ENCODE results near the gene ETV6.

DNA sequence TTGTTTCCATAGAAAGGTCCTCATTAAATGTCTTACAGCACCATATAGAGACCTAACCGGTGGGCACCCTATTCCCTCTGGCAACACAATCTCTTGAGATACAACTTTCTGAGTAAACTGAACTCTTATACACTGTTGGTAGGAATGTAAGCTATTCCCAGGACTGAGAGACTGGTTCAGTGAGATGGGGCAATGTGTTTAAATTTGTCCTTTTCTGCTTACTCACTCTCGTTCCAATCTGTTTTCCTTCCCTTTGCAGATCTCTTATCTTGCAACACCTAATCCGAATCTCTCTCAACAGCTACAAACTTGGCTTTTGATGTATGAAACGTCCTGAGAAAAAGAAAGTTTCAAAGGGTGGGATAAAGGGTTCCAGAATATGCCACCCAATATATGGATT lies 26.1 kb upstream of the ETV6 start:
- TF ChIP-seq, protein P1, sequence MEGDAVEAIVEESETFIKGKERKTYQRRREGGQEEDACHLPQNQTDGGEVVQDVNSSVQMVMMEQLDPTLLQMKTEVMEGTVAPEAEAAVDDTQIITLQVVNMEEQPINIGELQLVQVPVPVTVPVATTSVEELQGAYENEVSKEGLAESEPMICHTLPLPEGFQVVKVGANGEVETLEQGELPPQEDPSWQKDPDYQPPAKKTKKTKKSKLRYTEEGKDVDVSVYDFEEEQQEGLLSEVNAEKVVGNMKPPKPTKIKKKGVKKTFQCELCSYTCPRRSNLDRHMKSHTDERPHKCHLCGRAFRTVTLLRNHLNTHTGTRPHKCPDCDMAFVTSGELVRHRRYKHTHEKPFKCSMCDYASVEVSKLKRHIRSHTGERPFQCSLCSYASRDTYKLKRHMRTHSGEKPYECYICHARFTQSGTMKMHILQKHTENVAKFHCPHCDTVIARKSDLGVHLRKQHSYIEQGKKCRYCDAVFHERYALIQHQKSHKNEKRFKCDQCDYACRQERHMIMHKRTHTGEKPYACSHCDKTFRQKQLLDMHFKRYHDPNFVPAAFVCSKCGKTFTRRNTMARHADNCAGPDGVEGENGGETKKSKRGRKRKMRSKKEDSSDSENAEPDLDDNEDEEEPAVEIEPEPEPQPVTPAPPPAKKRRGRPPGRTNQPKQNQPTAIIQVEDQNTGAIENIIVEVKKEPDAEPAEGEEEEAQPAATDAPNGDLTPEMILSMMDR (conservative IDR thresholded peaks at IDR 0.05 in 1 of 2, IDR thresholded peaks at IDR 0.05 in 1 of 2; ENCODE audit: extremely low read depth in 1 of 2, insufficient read depth in 1 of 2, low read depth in 1 of 2, low read length in 2 of 2) = no peak
- no peak for TF ChIP-seq EZH2 (IDR thresholded peaks at IDR 0.05; ENCODE audit: borderline replicate concordance, low read length)

Measured in mammary epithelial cell (primary cell).